Activated CD8-positive, alpha-beta memory T cell treated with anti-CD3 and anti-CD28 coated beads for 24 hours (primary cell): ENCODE measurements around the gene ZNF831.

ENCODE experiments used
- DNase-seq: peaks from one replicate; pipeline ENCODE4 v3.0.0-alpha.2; 2020

The ZNF831 gene

GRCh38 chr20:59255256-59255655, 91.6 kb downstream of the ZNF831 start:
- no peak for DNase-seq

GRCh38 chr20:59258221-59258621, 94.6 kb downstream of the ZNF831 start:
- no peak for DNase-seq

GRCh38 chr20:59259946-59260345, 96.3 kb downstream of the ZNF831 start:
- DNase-seq, result no peak

GRCh38 chr20:59265298-59265697, 101.7 kb downstream of the ZNF831 start:
- no peak for DNase-seq

- no peak for DNase-seq
Measured at GRCh38 chr20:59268870-59269269, 105.2 kb downstream of the ZNF831 start.

- no peak for DNase-seq
Measured at GRCh38 chr20:59269411-59270025, 105.9 kb downstream of the ZNF831 start.

- DNase-seq, result no peak
Measured at GRCh38 chr20:59270380-59270779, 106.8 kb downstream of the ZNF831 start.

- no peak for DNase-seq
Measured at GRCh38 chr20:59273739-59274357, 110.2 kb downstream of the ZNF831 start.

GRCh38 chr20:59276938-59277337, 113.3 kb downstream of the ZNF831 start:
- no peak for DNase-seq

GRCh38 chr20:59284470-59284869, 120.8 kb downstream of the ZNF831 start:
- no peak for DNase-seq

GRCh38 chr20:59289994-59290393, 126.4 kb downstream of the ZNF831 start:
- no peak for DNase-seq

- no peak for DNase-seq
Measured at GRCh38 chr20:59291740-59292383, 128.2 kb downstream of the ZNF831 start.

- no peak for DNase-seq
Measured at GRCh38 chr20:59295531-59295930, 131.9 kb downstream of the ZNF831 start.

GRCh38 chr20:59297686-59298085, 134.1 kb downstream of the ZNF831 start:
- DNase-seq, result no peak

- no peak for DNase-seq
Measured at GRCh38 chr20:59299945-59300332, 136.3 kb downstream of the ZNF831 start.

GRCh38 chr20:59300333-59301081, 136.9 kb downstream of the ZNF831 start, which contains the start of gene EDN3:
Gene EDN3 (plus strand): TSS chr20:59300611. CDS start chr20:59300813, 202 bp downstream.
- no peak for DNase-seq

- DNase-seq, result no peak
Measured at GRCh38 chr20:59301343-59302007, 137.9 kb downstream of the ZNF831 start.

GRCh38 chr20:59305908-59306655, 142.5 kb downstream of the ZNF831 start:
- DNase-seq, result no peak

GRCh38 chr20:59307270-59307669, 143.6 kb downstream of the ZNF831 start:
- no peak for DNase-seq
